Activated CD4-positive, alpha-beta T cell treated with anti-CD3 and anti-CD28 coated beads, Interleukin-2, Interleukin-4, amounts not matched to agents 100 ng/mL and 50 ng/mL, durations not matched to agents 16 hours and 8 hours (primary cell): Measurements from ENCODE around the gene ARSI.

Experiments used
- DNase-seq: peaks from one replicate; pipeline ENCODE4 v3.0.0-alpha.2; 2020; ENCODE audit warnings: low spot score

ARSI gene

GRCh38 chr5:150307617-150308426 lies 5.1 kb upstream of the ARSI start:
- no peak for DNase-seq

DNA sequence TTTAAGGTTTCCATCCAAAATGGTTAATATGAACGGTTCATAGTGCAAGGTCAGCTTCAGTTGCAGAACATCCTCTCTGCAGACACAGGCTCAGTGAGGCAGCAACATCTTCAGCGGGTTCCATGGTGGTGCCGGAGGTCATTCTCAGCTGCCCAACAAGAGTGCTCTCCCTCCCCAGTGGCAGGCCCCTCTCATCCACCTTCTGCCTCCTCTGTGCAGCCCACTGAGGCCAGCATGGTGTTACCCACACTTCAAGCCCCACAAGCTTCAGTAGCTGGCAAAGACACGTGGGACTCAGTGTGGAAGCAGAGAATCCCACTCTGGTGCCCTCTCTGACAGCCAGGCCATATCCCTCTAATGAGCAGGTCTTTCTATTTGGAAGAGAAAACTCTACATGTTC lies 4.1 kb upstream of the ARSI start:
- no peak for DNase-seq

DNA sequence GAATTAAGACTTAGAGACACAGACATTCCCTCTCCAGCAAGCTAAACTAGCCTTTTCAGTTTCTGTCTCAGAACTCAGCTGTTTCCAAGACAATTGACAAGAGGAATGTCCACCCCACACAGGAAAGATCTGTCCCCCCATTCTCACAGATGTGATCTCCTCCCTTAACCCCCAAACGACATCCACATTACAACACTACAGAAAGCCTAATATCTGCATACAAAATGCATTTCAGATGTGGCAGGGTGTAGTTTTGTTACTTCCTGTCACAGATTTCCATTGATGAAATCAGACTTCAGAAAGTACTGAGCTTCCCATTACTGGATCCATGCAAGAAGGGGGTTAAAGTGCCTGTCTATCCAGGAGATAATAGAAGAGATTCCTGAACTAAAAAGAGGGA lies 2.9 kb upstream of the ARSI start:
- DNase-seq: no peak

- no peak for DNase-seq
Observed at GRCh38 chr5:150305095-150305494, 2.4 kb upstream of the ARSI start.

GRCh38 chr5:150304481-150305081 lies 1.9 kb upstream of the ARSI start:
- DNase-seq: no peak

DNA sequence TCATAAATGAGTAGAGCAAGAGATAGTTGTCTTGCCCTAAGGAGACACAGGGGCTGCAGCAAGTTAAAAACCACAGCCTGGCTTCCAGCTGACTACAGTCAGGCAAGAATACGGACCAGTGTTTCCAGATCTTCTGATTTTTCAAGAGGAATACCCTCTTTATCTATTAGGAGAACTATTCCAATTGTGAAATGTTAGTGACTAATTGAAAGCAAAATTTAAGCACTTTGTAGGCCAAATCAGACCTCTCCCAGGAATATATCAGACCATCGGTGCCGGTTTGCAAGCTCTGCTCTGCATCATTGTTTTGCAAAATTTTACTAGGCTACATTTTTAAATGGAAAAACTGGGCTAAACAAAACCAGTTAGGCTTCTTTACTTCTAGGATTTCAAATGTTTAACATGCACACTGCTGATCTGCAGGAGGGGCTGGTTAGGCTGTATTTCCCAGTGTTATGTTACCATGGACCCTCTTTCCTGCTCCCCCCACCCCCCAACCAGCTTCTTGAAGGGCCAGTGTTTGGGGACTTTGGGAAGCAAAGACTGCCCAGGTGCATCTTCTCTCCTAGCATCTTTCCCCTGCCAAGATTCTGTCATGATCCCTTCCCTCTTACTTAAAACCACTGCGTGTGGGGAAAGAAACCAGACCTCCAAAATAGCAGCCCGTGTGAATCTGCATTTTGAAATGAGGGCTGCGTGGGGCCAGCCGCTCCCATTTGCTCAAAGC lies 1.1 kb upstream of the ARSI start:
- no peak for DNase-seq

DNA sequence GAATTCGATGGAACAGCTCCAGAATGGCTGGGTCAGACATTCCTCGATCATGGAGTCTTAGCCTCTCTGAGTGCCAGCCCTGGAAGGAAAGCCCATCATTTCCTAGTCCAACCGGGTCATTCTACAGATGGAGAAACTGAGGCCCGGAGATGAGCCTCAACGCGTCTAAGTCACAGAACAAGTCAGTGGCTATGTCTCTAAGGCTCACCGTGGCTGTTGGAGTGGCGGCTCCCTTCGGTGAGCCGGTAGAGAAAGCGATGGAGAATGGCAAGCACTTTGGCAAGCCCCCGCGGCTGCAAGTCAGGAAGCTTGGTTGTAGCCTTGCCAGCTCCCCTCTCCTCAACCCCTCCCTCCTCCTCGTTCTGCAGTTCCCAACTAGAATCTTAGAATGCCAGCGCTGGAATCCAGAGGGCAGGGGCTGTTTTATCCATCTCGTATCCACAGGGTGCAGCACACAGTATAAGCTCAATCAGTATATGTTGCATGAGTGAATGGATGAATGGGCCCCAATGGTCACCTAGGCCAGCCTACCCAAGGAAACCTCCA lies 438 bp upstream of the ARSI start:
- no peak for DNase-seq

- DNase-seq: no peak
Observed at GRCh38 chr5:150301901-150302300, 804 bp downstream of the ARSI start.

DNA sequence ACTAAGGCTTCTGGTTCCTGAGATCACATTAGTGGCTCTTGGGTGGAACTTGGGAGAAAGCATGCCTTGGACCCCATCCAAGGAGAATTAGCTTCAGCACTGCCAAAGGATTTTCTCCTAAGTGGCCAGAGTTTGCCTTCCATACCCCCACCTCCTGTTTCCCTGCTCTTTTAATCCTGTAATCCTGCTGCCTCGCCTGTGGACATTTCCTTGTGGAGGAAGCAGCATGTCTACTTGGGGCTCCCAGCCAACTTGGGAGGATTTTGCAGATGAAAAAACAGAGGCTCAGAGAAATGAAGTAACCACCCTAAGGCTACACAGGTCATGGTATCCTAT lies 1.6 kb downstream of the ARSI start:
- DNase-seq: no peak

DNA sequence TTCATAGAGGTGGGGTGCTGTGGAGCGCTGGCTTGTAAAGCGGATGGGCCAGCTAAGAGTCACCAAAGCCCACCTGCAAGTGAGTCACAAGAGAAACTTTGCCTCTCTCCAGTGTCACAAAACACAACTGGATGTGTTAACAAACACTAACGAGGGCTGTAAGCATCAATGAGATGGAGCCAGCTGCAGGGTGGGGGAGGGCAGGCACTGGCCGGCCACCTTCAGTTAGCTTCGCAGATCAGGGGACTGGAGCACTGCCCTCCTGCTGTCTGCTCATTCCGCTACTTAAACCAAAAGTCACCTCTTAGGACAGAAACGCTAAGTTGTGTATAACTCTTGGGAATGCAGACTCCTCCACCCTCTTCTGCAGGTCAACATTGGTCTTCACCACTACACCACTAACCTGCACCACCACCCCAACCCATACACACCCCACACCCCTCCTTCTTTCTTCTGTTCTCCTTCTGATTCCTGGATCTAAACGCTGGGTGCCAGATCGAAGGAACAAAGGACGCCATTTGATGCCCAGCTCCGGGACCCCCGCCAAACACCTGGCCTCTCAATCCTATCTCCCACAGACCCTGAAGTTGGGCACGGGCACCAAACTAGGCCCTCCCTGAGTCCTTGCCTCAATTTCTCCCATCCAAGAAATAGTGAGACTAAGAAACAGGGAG lies 2.1 kb downstream of the ARSI start:
- DNase-seq: no peak

DNA sequence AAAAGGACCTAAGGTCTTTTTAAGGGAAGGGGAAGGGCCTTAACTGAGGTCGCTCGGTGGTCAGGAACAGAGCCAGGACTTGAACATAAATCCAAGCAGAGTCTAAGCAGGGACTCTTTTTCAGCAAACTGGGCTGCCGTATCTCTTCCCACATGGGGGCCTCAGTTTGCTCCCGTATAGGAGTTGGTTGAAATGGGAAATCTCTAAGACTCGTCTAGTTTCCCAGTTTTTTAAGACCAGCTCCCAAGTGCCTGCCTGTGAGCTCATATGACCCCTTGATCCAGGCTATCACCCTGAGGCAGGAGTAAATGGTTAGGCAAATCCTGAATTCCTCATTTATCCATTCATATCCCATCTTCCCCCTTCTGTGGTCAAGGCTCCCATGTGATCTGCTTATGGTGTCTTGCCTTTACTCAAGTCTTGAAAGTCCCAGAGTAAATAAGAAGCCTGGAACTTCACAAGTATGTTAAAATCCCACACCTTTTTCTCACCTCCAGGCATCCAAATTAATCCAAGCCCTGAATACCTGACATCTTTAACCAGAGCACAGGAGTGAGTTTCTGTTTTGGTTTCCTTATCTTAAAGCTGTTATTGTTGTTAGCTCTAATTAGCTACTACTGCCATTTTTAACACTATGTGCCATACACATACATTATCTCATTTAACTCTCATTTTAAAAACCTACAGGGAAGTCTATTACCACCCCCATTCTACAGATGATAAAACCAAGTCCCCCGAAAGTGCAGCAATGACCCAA lies 3.0 kb downstream of the ARSI start:
- no peak for DNase-seq

- no peak for DNase-seq
Observed at GRCh38 chr5:150298701-150299451, 3.8 kb downstream of the ARSI start.

DNA sequence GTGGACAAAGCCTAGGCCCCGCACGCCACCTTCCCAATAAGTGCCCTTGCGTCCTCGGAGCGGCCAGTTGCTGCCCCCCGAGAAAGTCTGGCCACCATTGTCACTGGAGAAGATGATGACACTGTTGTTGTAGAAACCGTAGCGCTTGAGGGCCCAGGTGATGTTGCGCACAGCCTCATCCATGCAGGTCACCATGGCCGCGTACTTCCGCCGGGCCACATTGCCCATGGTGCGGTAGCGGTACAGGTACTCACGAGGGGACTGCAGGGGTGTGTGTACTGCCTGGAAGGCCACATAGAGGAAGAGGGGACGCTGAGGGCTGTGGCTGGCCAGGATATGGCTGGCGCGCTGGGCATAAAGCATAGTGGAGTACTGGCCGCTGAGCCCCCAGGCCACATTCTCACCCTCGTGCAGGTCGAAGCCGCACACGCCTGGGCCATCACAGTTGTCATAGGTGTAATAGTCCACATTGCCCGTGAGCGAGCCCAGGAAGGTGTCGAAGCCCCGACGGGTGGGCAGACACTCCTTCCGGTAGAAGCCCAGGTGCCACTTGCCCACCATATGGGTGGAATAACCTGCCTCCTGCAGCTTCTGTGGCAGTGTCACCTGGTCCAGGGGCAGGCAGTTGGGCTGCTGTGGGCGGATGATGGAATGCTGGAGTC lies 4.6 kb downstream of the ARSI start:
- no peak for DNase-seq

- DNase-seq: no peak
Observed at GRCh38 chr5:150297236-150297890, 5.3 kb downstream of the ARSI start.

GRCh38 chr5:150296496-150296895 lies 6.2 kb downstream of the ARSI start:
- no peak for DNase-seq

DNA sequence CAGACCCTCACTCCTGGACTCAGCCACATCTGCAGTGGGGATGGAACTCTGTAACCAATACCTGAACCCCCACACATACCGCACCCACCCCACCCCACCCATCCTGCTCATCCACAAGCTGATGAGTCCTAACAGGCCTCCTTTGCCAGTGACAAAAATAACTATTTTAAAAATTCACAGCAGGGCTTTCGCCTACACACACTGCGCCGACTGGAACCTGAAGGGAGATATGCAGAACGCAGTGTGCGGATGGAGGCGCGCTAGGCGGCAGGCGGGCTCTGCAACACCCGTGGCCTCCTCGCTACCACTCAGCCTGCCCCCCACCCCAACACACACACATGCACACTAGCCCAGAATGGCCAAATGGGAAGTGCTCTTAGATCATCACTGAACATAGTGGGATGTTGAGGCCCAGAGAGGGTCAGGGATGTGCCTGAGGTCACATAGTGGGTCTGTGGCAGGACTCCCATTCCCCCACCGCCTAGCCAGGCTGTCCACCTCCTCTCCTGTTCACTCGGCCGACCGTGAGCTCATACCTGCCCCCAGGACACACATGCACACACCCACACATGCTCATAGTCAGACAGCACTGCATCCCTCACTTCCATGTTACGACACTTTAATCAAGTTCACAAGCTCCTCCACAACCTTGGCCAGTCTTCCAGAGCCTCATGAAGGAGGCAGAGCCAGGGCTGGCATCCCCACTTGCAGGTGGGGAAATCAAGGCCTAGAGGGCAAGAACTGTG lies 6.8 kb downstream of the ARSI start:
- DNase-seq: no peak

DNA sequence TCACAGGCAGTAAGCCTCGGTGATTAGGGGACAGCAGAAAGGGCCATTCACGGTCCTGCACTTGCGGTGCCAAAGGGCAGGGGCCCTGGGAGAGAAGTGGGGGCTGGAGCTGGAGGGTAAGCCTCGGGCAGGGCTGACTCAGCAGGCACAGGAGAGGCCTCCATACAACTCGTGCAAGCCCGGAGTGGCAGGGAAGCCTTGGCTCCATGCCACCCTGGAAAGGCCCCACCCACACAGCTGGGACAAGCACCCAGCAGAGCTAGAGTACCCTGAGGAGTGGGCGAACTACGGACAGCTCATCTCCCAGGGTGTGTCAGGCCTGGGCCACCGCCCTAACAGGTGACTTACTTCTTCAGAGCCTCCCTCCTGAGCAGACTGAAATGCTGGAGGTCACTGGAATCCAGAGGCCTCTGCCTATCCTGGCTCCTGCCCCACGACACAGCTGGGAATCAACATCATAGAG lies 7.5 kb downstream of the ARSI start:
- DNase-seq: no peak

- DNase-seq: no peak
Observed at GRCh38 chr5:150294551-150295071, 8.1 kb downstream of the ARSI start.
